Upper lobe of left lung (tissue), 6 donors: ENCODE measurements around the gene MAP3K12. TPM values are rescaled to one million over a fixed set of nuclear protein-coding genes. Genes with fewer than 3 reads are reported as not detected.

Experiments used
- ATAC-seq, 2 donors: fragments of 200-7000 bp; cut with Tn5 transposase; one replicate each; pipeline ENCODE4 v1.9.1; 2022; ENCODE audit warnings: mild to moderate bottlenecking in 2 of 2, moderate library complexity in 2 of 2; ENCODE audit not compliant: low FRiP score in 2 of 2
- DNase-seq, 2 donors: peaks; one replicate each; pipeline ENCODE4 v3.0.0-alpha.2; 2019 to 2020
- H3K27ac ChIP-seq, 4 donors: fragments of 200-600 bp; sonication (generic); one replicate each; pipeline ENCODE4 v1.5.1; 2016 to 2019
- H3K27me3 ChIP-seq, 4 donors: fragments of 200-600 bp; sonication (generic); one replicate each; pipeline ENCODE4 v1.5.1; 2017 to 2019
- H3K36me3 ChIP-seq, 4 donors: fragments of 200-600 bp; sonication (generic); one replicate each; pipeline ENCODE4 v1.5.1; 2016 to 2019
- H3K4me1 ChIP-seq, 4 donors: fragments of 200-600 bp; sonication (generic); one replicate each; pipeline ENCODE4 v1.5.1; 2018 to 2019
- H3K4me3 ChIP-seq, 4 donors: fragments of 200-600 bp; sonication (generic); one replicate each; pipeline ENCODE4 v1.5.1; 2017 to 2019; ENCODE audit warnings: mild to moderate bottlenecking in 2 of 4, moderate library complexity in 1 of 4
- H3K9me3 ChIP-seq, 4 donors: fragments of 200-600 bp; sonication (generic); one replicate each; pipeline ENCODE4 v1.5.1; 2018 to 2019
- EP300 ChIP-seq, 4 donors: sonication (generic); formaldehyde crosslinking; IDR thresholded peaks; one replicate each; pipeline ENCODE4 v1.5.1; 2017; ENCODE audit warnings: antibody characterized with exemption in 4 of 4, control low read depth in 2 of 4
- POLR2A ChIP-seq, 4 donors: fragments of 450-650 bp; IDR thresholded peaks; one replicate each; pipeline ENCODE4 v1.5.1; 2016 to 2017; ENCODE audit warnings: antibody characterized with exemption in 4 of 4, mild to moderate bottlenecking in 2 of 4
- POLR2AphosphoS5 ChIP-seq, 2 donors: sonication (generic); formaldehyde crosslinking; IDR thresholded peaks; one replicate each; pipeline ENCODE4 v1.5.1; 2017; ENCODE audit warnings: antibody characterized with exemption in 2 of 2
- WGBS, 2 donors: methylation state at CpG; one replicate each; pipeline ENCODE4 v1.1.5; 2017 to 2018; 5-methylcytosine and 5-hydroxymethylcytosine counted together
- total RNA-seq, 6 donors: library from RNA; depleted of rRNA in 4 of 6; stranded (reverse); fragments of >200 nt in 4 of 6; gene quantifications; one replicate each; pipeline versions ENCODE4 v1.1.0 to v1.2.1, GENCODE V29; 2016 to 2021
- TF ChIP-seq, protein P1 (sequence below), 6 experiments: fragments of 450-650 bp in 4 of 6; fragments of 200-600 bp in 2 of 6; sonication (generic) in 2 of 6; IDR thresholded peaks; one replicate each; pipeline ENCODE4 v1.5.1; 2016 to 2019; ENCODE audit warnings: antibody characterized with exemption in 6 of 6
- donor health status: DM: no; HTN: no; CAD: no; lungs with moderate emphysema.
- donor health status: DM: no; HTN: yes; CAD: no; lungs with severe emphysema.

Gene MAP3K12
- total RNA-seq, 6 donors from 2014 or later: 9.6 to 87.0 (median 17.4) TPM

DNA sequence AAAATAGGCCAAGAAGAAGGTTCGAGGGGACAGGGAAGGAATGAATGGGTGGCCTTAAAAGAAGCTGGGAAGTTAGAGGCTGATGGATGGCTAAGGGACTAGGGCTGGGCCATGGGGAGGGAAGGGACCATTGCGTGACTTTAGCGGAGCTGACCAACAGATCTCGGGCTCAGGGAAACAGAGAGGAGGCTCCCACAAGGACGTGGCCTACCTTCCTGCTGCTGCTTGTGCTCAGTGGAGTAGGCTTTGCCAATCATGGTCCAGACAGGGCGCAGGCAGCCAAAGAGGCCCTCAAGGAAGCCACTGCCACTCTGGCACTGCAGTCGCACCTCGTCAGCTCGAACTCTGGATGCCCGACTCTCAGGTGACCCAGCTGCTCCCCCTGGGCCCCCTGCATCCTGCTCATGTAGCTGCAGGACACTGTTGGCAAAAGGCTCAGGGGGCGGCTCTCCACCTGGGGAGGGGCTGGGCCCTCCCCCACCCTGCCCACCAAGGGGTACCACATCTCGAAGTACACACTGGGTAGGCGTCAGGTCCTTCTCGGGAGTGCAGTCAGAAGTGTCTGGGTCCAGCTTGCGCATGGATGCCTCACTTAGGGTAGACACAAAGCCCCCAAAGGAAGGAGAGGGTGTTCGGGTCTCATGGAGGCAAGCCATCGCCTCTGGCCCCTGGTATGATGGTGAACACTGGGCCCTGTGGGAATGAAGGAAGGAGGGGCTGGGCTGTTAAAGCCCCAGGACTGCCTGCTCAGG lies 12.3 kb downstream of the MAP3K12 start:
- H3K4me3 ChIP-seq: no peak overlapping the region
- TF ChIP-seq POLR2AphosphoS5 (IDR thresholded peaks at IDR 0.05): no peak
- TF ChIP-seq, protein P1, sequence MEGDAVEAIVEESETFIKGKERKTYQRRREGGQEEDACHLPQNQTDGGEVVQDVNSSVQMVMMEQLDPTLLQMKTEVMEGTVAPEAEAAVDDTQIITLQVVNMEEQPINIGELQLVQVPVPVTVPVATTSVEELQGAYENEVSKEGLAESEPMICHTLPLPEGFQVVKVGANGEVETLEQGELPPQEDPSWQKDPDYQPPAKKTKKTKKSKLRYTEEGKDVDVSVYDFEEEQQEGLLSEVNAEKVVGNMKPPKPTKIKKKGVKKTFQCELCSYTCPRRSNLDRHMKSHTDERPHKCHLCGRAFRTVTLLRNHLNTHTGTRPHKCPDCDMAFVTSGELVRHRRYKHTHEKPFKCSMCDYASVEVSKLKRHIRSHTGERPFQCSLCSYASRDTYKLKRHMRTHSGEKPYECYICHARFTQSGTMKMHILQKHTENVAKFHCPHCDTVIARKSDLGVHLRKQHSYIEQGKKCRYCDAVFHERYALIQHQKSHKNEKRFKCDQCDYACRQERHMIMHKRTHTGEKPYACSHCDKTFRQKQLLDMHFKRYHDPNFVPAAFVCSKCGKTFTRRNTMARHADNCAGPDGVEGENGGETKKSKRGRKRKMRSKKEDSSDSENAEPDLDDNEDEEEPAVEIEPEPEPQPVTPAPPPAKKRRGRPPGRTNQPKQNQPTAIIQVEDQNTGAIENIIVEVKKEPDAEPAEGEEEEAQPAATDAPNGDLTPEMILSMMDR (IDR thresholded peaks at IDR 0.05): no peak
- no peak for TF ChIP-seq POLR2A (IDR thresholded peaks at IDR 0.05)

DNA sequence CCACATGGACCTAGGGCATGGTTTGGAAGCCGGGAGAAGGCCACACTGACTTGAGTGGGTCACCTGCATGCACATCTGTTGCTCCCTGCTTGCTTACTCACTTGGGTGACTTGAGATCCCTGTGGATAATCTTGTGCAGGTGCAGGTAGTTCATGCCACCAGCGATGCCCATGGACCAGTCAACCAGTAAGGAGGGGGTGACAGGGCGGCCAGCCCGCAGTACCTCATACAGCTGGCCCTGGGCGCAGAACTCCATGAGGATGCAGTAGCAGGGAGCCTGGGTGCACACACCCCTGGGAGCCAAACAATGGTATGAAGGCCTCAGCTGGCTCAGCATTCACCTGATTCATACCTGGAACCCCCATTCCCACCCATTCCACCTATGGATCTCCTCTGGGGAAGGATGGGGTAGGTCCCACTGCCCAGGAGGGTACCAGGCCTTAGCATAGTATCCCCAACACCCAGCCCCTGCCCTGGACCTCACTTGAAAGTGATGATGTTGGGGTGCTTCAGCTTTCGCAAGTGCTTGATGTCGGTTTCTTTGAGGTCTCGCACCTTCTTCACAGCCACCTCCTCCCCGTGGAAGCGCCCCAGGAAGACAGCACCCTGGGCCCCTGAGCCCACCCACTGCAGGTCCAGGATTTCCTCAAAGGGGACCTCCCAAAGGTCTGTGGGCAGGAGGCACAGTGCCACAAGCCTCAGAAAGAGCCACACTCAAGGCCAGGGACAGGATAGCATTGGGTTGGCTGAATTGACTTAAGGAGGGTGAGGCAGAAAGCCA lies 13.1 kb downstream of the MAP3K12 start:
- Histone ChIP-seq H3K4me1 (peaks cover 0 to 29% (median 15%) of the 10 kb centered on the region in 4 donors), H3K9me3 (no peaks in the 10 kb centered on the region), H3K4me3 (no peak overlapping the region), H3K27me3 (no peaks in the 10 kb centered on the region), H3K27ac (no peak overlapping the region), H3K36me3 (peaks cover 0 to 68% (median 46%) of the 10 kb centered on the region in 4 donors)
- TF ChIP-seq POLR2AphosphoS5 (IDR thresholded peaks at IDR 0.05): no peak
- TF ChIP-seq, protein P1 (IDR thresholded peaks at IDR 0.05): no peak
- TF ChIP-seq EP300 (IDR thresholded peaks at IDR 0.05): no peak
- TF ChIP-seq POLR2A (IDR thresholded peaks at IDR 0.05): no peak
- WGBS, 2 donors: 91 to 98% methylated on average over 7 to 10 of the region's 10 CpGs
- DNase-seq: no peak
- no peak for ATAC-seq

More for the DNA sequence above, 12.3 kb downstream of the MAP3K12 start:
- DNase-seq (peak in 1 of 2 donors; percentile 52), ATAC-seq (no peak)
- Histone ChIP-seq H3K9me3 (no peaks in the 10 kb centered on the region), H3K27ac (peak overlapping the region in 2 of 4 donors; percentile 12 to 39), H3K4me1 (peaks cover 0 to 32% (median 16%) of the 10 kb centered on the region in 4 donors), H3K27me3 (no peaks in the 10 kb centered on the region), H3K36me3 (peaks cover 0 to 60% (median 39%) of the 10 kb centered on the region in 4 donors)
- 74 to 83% methylated on average over 13 to 17 of the region's 17 CpGs for WGBS, 2 donors

DNA sequence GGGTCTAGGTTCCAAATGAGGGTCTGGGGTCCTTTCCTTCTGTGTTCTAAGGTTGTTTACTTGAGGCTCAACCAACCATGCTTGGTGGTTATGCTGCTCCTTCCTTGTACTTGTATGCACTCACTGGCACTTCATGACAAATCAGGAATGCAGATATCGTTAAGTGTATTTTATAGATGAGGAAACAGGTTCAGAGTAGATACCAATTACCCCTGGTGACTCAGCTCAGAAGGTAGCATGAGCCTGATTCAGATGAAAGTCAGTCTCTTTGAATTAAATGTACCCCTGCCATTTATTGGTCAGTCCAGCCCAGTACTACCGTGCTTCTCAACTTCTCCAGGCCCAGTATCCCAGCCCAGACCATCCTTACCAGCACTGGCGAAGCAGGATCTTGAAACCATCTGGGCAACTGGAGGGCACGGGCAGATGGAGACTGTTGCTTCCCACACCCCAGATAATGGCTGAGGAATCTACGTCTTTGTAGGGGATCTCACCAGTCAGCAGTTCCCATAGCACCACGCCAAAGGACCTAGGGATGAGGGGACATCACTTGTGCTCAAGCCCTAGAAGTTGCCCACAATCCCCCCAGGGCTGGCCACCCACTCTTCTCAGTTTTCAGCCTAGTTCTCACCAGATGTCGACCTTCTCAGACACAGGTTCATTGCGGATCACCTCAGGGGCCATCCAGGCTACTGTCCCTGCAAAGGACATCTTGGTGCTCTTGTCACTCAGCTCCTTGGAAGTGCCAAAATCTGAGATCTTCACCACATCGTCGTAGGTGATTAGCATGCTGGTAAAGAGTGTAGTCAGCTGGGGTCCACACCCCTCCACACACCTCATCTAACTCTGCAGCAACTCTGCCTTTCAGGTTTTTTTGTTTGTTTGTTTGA lies 14.3 kb downstream of the MAP3K12 start:
- Histone ChIP-seq H3K27me3 (no peaks in the 10 kb centered on the region), H3K9me3 (no peaks in the 10 kb centered on the region), H3K4me3 (no peak overlapping the region), H3K27ac (no peak overlapping the region), H3K4me1 (peaks cover 0 to 34% (median 17%) of the 10 kb centered on the region in 4 donors), H3K36me3 (peaks cover 8 to 80% (median 59%) of the 10 kb centered on the region in 4 donors)
- WGBS, 2 donors: 86 to 87% methylated on average over 5 to 10 of the region's 10 CpGs
- TF ChIP-seq, protein P1 (IDR thresholded peaks at IDR 0.05): no peak
- TF ChIP-seq POLR2A (IDR thresholded peaks at IDR 0.05): no peak
- TF ChIP-seq EP300 (IDR thresholded peaks at IDR 0.05): no peak
- no peak for TF ChIP-seq POLR2AphosphoS5 (IDR thresholded peaks at IDR 0.05)
- DNase-seq: no peak
- ATAC-seq: no peak

DNA sequence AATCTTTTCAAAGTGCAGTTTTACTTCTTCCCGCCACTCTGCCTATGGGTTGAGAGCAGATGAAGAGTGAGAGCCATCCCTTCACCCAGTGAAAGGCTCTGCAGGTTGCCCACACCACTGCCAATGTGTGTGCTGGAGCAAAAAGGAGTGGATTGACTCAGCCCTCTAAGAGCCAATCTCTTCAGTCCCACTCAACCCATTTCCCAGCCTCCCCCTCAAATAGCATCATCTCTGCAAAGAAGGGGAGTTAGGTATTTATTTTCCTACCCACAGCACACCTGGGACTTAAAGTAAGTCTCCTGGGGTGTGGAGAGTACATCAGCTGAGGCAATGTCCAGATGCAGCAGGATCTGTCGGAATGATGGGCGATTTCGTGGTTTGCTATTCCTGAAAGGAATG lies 15.3 kb downstream of the MAP3K12 start:
- H3K27me3 ChIP-seq: no peaks in the 10 kb centered on the region
- no peak overlapping the region for H3K4me3 ChIP-seq
- peaks cover 0 to 36% (median 18%) of the 10 kb centered on the region in 4 donors for H3K4me1 ChIP-seq
- no peak overlapping the region for H3K27ac ChIP-seq
- peaks cover 11 to 90% (median 67%) of the 10 kb centered on the region in 4 donors for H3K36me3 ChIP-seq
- DNase-seq: no peak
- no peaks in the 10 kb centered on the region for H3K9me3 ChIP-seq
- WGBS, 2 donors: 93 to 95% methylated on average over 4 of the region's 4 CpGs
- TF ChIP-seq, protein P1 (IDR thresholded peaks at IDR 0.05): no peak
- no peak for TF ChIP-seq EP300 (IDR thresholded peaks at IDR 0.05)
- no peak for TF ChIP-seq POLR2AphosphoS5 (IDR thresholded peaks at IDR 0.05)
- TF ChIP-seq POLR2A (IDR thresholded peaks at IDR 0.05): no peak
- ATAC-seq: no peak
